Measurements from ENCODE around the gene POU2F1. TPM values are rescaled to one million over a fixed set of nuclear protein-coding genes. Genes with fewer than 3 reads are reported as not detected.

Gene POU2F1
- total RNA-seq, 4 donors from 2014 or later = 3.8 to 7.3 (median 4.8) TPM

GRCh38 chr1:167408355-167408754, 187.7 kb downstream of the POU2F1 start:
- intact Hi-C loops (cut with DNase I; ENCODE audit: low total_unique reads) (no loop called here), in situ Hi-C loops (cut with MboI; ENCODE audit: low sequenced_read_pairs in 4 of 4) (loop anchor here in 1 of 4 donors (10.0 kb wide), 1 partner anchor 126 kb away; no protein-coding TSS in a partner anchor)
- no peaks in the 10 kb centered on the region for H3K27me3 ChIP-seq
- peaks cover 0 to 17% of the 10 kb centered on the region in 2 donors for H3K36me3 ChIP-seq
- H3K4me1 ChIP-seq = no peaks in the 10 kb centered on the region
- ATAC-seq (no peak), DNase-seq (no peak)
- no peak overlapping the region for H3K27ac ChIP-seq
- no peaks in the 10 kb centered on the region for H3K9me3 ChIP-seq
- H3K4me3 ChIP-seq = no peak overlapping the region
- TF ChIP-seq, protein P1, sequence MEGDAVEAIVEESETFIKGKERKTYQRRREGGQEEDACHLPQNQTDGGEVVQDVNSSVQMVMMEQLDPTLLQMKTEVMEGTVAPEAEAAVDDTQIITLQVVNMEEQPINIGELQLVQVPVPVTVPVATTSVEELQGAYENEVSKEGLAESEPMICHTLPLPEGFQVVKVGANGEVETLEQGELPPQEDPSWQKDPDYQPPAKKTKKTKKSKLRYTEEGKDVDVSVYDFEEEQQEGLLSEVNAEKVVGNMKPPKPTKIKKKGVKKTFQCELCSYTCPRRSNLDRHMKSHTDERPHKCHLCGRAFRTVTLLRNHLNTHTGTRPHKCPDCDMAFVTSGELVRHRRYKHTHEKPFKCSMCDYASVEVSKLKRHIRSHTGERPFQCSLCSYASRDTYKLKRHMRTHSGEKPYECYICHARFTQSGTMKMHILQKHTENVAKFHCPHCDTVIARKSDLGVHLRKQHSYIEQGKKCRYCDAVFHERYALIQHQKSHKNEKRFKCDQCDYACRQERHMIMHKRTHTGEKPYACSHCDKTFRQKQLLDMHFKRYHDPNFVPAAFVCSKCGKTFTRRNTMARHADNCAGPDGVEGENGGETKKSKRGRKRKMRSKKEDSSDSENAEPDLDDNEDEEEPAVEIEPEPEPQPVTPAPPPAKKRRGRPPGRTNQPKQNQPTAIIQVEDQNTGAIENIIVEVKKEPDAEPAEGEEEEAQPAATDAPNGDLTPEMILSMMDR (IDR thresholded peaks at IDR 0.05 in 4 of 5, conservative IDR thresholded peaks at IDR 0.05 in 1 of 5) = no peak
- no peak for TF ChIP-seq POLR2A (IDR thresholded peaks at IDR 0.05)

DNA sequence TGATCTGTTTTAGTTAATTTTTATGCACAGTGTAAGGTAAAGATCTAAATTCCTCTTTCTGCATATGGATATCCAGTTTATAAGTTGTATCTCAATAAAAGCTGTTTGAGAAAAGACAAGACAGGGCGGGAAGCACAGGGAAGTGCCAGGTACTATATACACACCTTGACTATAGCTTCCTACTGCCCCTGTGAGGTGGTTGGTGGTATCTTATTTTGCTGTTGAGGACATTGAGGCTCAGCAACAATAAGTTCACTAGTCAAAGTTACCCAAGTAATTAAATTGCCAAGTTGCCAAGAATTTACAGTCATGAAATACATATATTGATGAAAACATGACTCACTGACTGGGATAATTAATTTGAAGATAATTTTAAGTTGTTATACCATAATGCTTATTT, 188.5 kb downstream of the POU2F1 start:
- in situ Hi-C loops (cut with MboI; ENCODE audit: low sequenced_read_pairs in 4 of 4) (loop anchor here in 1 of 4 donors (10.0 kb wide), 1 partner anchor 126 kb away; no protein-coding TSS in a partner anchor), intact Hi-C loops (cut with DNase I; ENCODE audit: low total_unique reads) (no loop called here)
- Histone ChIP-seq H3K36me3 (peaks cover 0 to 21% of the 10 kb centered on the region in 2 donors), H3K4me3 (no peak overlapping the region), H3K9me3 (no peaks in the 10 kb centered on the region), H3K27ac (no peak overlapping the region), H3K27me3 (no peaks in the 10 kb centered on the region), H3K4me1 (no peaks in the 10 kb centered on the region)
- no peak for ATAC-seq
- TF ChIP-seq, protein P1 (IDR thresholded peaks at IDR 0.05 in 4 of 5, conservative IDR thresholded peaks at IDR 0.05 in 1 of 5) = no peak
- TF ChIP-seq POLR2A (IDR thresholded peaks at IDR 0.05) = no peak
- DNase-seq = no peak

DNA sequence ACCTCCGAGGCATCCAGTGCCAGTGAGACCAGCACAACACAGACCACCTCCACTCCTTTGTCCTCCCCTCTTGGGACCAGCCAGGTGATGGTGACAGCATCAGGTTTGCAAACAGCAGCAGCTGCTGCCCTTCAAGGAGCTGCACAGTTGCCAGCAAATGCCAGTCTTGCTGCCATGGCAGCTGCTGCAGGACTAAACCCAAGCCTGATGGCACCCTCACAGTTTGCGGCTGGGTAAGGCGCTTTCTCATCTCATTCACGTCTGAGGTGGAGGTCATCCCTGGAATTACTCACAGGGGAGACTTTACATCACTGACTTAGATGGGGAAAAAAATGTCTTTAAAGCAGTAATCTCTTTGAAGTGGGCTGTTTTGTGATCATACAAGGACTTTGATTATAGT, 191.4 kb downstream of the POU2F1 start:
- Histone ChIP-seq H3K27me3 (no peaks in the 10 kb centered on the region), H3K27ac (no peak overlapping the region), H3K4me3 (no peak overlapping the region), H3K9me3 (no peaks in the 10 kb centered on the region), H3K4me1 (no peaks in the 10 kb centered on the region), H3K36me3 (peaks cover 0 to 42% of the 10 kb centered on the region in 2 donors)
- ATAC-seq (peak in 1 of 2 donors; percentile 70), DNase-seq (peak in 1 of 2 donors; percentile 32)
- intact Hi-C loops (cut with DNase I; ENCODE audit: low total_unique reads) (no loop called here), in situ Hi-C loops (cut with MboI; ENCODE audit: low sequenced_read_pairs in 4 of 4) (no loop called here)
- TF ChIP-seq, protein P1 (IDR thresholded peaks at IDR 0.05 in 4 of 5, conservative IDR thresholded peaks at IDR 0.05 in 1 of 5) = no peak
- TF ChIP-seq POLR2A (IDR thresholded peaks at IDR 0.05) = no peak

DNA sequence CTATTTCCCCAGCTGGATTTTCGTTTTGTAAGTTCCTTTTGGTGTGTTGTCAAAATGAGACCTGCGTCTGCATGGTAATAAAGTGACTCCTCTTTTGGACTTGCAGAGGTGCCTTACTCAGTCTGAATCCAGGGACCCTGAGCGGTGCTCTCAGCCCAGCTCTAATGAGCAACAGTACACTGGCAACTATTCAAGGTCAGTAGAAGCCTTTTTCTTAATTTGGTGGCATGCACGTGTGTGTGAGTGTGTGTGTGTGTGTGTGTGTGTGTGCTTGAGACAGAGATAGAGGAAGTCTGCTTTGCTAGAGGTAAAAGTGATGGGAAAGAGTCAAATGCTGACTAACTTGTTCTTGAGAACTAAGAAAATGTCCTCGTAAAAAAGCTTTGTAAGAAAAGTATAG, 192.2 kb downstream of the POU2F1 start:
- intact Hi-C loops (cut with DNase I; ENCODE audit: low total_unique reads) = no loop called here
- ATAC-seq (no peak), DNase-seq (no peak)
- Histone ChIP-seq H3K27ac (no peak overlapping the region), H3K36me3 (peaks cover 0 to 42% of the 10 kb centered on the region in 2 donors), H3K4me1 (no peaks in the 10 kb centered on the region), H3K9me3 (no peaks in the 10 kb centered on the region), H3K27me3 (no peaks in the 10 kb centered on the region), H3K4me3 (no peak overlapping the region)
- TF ChIP-seq, protein P1 (IDR thresholded peaks at IDR 0.05 in 4 of 5, conservative IDR thresholded peaks at IDR 0.05 in 1 of 5) = no peak
- TF ChIP-seq POLR2A (IDR thresholded peaks at IDR 0.05) = no peak
- in situ Hi-C loops (cut with MboI; ENCODE audit: low sequenced_read_pairs in 4 of 4) = no loop called here

- H3K4me1 ChIP-seq = no peaks in the 10 kb centered on the region
- TF ChIP-seq, protein P1 (IDR thresholded peaks at IDR 0.05 in 4 of 5, conservative IDR thresholded peaks at IDR 0.05 in 1 of 5) = no peak
- no peak for TF ChIP-seq POLR2A (IDR thresholded peaks at IDR 0.05)
- ATAC-seq (no peak), DNase-seq (no peak)
- H3K27ac ChIP-seq = no peak overlapping the region
- intact Hi-C loops (cut with DNase I; ENCODE audit: low total_unique reads) (no loop called here), in situ Hi-C loops (cut with MboI; ENCODE audit: low sequenced_read_pairs in 4 of 4) (no loop called here)
- no peak overlapping the region for H3K4me3 ChIP-seq
- H3K36me3 ChIP-seq = peaks cover 0 to 42% of the 10 kb centered on the region in 2 donors
- no peaks in the 10 kb centered on the region for H3K27me3 ChIP-seq
- H3K9me3 ChIP-seq = no peaks in the 10 kb centered on the region
These were observed 192.6 kb downstream of the POU2F1 start for GRCh38 chr1:167413328-167413727.
